Common myeloid progenitor, CD34-positive (primary cell): ENCODE data around the gene LGALS3.

ENCODE experiments used
- CTCF ChIA-PET: fragments of 350-600 bp; sonication (Branson Sonifier 250); formaldehyde crosslinking; loops from one replicate; lab custom pipeline; 2021; ENCODE audit warnings: antibody characterized with exemption; lab: Charles Lee
- POLR2A ChIA-PET: fragments of 350-600 bp; sonication (Branson Sonifier 250); formaldehyde crosslinking; loops from one replicate; lab custom pipeline; 2021; ENCODE audit warnings: antibody characterized with exemption; lab: Charles Lee
- DNase-seq, 3 donors: peaks; one replicate each; pipeline versions ENCODE4 v3.0.0 to v3.0.0-alpha.2; 2013
- H3K27ac ChIP-seq, 2 experiments: 1 replicate in 1 of 2; 2 replicates in 1 of 2; pipeline ENCODE4 v1.7.0; 2013; ENCODE audit warnings: inconsistent platforms in 2 of 2, low read length in 2 of 2, mild to moderate bottlenecking in 2 of 2, low read depth in 1 of 2, moderate library complexity in 1 of 2; ENCODE audit not compliant: severe bottlenecking in 2 of 2, insufficient read depth in 1 of 2, poor library complexity in 1 of 2
- H3K27me3 ChIP-seq, 5 experiments: replicated peaks in 2 of 5; 1 replicate in 3 of 5; 2 replicates in 2 of 5; pipeline versions ENCODE4 v1.6.1 to v1.7.0; 2013; ENCODE audit warnings: low read length in 4 of 5, mild to moderate bottlenecking in 2 of 5, moderate library complexity in 2 of 5, inconsistent platforms in 1 of 5; ENCODE audit not compliant: insufficient read depth in 5 of 5, control insufficient read depth in 4 of 5
- H3K36me3 ChIP-seq, 4 experiments: 1 replicate in 2 of 4; 2 replicates in 2 of 4; pipeline versions ENCODE4 v1.6.1 to v1.7.0; 2013; ENCODE audit warnings: low read length in 3 of 4, control low read depth in 1 of 4, mild to moderate bottlenecking in 1 of 4; ENCODE audit not compliant: control insufficient read depth in 4 of 4, insufficient read depth in 4 of 4
- H3K4me1 ChIP-seq, 4 experiments: 1 replicate in 3 of 4; 2 replicates in 1 of 4; pipeline versions ENCODE4 v1.6.1 to v1.7.1; 2013; ENCODE audit warnings: low read length in 3 of 4, mild to moderate bottlenecking in 3 of 4, control low read depth in 1 of 4, inconsistent platforms in 1 of 4, moderate library complexity in 1 of 4; ENCODE audit not compliant: control insufficient read depth in 4 of 4, insufficient read depth in 4 of 4; ENCODE audit errors: control extremely low read depth in 1 of 4
- H3K4me3 ChIP-seq, 7 experiments: 1 replicate in 4 of 7; 2 replicates in 3 of 7; pipeline versions ENCODE4 v1.5.1 to v1.7.0; 2013; ENCODE audit warnings: mild to moderate bottlenecking in 7 of 7, low read length in 6 of 7, moderate library complexity in 6 of 7, inconsistent platforms in 2 of 7, low read depth in 2 of 7, control low read depth in 1 of 7; ENCODE audit not compliant: insufficient read depth in 4 of 7, control insufficient read depth in 1 of 7; ENCODE audit errors: extremely low read depth in 1 of 7
- H3K9me3 ChIP-seq, 5 experiments: 1 replicate in 4 of 5; 2 replicates in 1 of 5; pipeline versions ENCODE4 v1.6.1 to v1.7.1; 2013; ENCODE audit warnings: low read length in 4 of 5, mild to moderate bottlenecking in 2 of 5, inconsistent platforms in 1 of 5, low read depth in 1 of 5, moderate library complexity in 1 of 5; ENCODE audit not compliant: control insufficient read depth in 4 of 5, insufficient read depth in 2 of 5; ENCODE audit errors: control extremely low read depth in 1 of 5
- WGBS: methylation state at CpG from one replicate; pipeline ENCODE4 v1.1.5; 2013; ENCODE audit not compliant: insufficient coverage; 5-methylcytosine and 5-hydroxymethylcytosine counted together

Gene LGALS3

DNA sequence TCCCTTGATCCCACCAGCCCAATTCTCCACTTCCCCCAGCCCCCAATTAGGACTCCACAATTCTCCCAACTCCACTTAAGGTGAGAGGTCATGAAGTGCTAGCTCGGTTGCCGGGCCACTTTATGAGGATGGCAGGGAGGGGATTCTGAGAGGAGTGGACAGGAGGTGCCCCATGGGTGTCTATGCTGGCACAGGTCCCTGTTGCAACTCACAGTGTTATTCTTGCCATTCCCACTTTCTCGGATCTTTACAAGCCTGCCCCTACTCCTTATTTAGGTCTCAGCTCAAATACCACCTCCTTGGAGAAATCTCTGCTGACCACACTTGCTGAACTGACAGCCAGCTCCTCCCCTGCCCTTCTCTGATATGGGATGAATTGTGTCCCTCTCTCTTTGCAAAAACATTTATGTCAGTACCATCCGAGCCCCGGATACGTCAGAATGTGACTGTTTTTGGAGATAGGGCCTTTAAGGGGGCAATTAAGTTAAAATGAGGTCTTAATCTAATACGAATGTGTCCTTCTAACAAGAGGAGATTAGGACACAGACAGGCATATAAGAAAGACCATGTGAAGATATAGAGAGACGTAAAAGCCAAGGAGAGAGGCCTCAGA, 4.2 kb upstream of the LGALS3 start:
- no peak overlapping the region for H3K4me3 ChIP-seq
- CTCF ChIA-PET = interaction anchor here (0.7 to 1.3 kb wide), 3 partner anchors 10 to 22 kb away, joined by 3 to 4 read pairs (median 3); no protein-coding TSS in a partner anchor

DNA sequence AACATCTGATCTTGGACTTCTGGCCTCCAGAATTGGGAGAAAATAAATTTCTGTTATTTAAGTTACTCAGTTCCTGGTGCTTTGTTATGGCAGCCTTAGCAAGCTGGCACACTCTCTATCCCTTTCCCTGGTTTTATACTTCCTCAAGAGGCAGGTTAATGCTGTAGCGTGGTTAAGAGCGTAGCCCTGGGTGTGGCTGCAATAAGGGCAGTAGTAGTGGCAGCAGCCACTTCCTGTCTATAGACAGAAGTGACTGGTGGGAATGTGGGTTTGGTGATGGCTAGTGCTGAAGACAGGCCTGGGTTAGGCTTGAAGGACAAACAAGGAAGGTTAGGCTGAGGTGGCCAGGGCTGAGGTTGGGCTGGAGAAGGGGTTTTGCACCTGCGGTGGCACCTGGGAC, 3.6 kb upstream of the LGALS3 start:
- no peak overlapping the region for H3K27ac ChIP-seq

More for the DNA sequence above, 4.2 kb upstream of the LGALS3 start:
- Histone ChIP-seq H3K9me3 (no peaks in the 10 kb centered on the region), H3K27ac (no peak overlapping the region), H3K27me3 (peaks cover 4 to 25% (median 13%) of the 10 kb centered on the region in 5 experiments), H3K36me3 (no peaks in the 10 kb centered on the region), H3K4me1 (peaks cover 0 to 22% (median 11%) of the 10 kb centered on the region in 4 experiments)
- POLR2A ChIA-PET = no interaction called here
- WGBS = 95% methylated on average over 7 of the region's 8 CpGs
- peak in 1 of 3 donors; percentile 38 for DNase-seq

GRCh38 chr14:55126034-55126433, 3.0 kb upstream of the LGALS3 start:
- Histone ChIP-seq H3K27me3 (peaks cover 4 to 37% (median 17%) of the 10 kb centered on the region in 5 experiments), H3K36me3 (no peaks in the 10 kb centered on the region), H3K4me3 (no peak overlapping the region), H3K27ac (no peak overlapping the region), H3K4me1 (peaks cover 0 to 23% (median 14%) of the 10 kb centered on the region in 4 experiments), H3K9me3 (no peaks in the 10 kb centered on the region)
- WGBS = 89% methylated on average over 3 of the region's 3 CpGs
- CTCF ChIA-PET = interaction anchor here (1.0 to 1.4 kb wide), 2 partner anchors 22 to 36 kb away, joined by 4 read pairs; no protein-coding TSS in a partner anchor
- no peak for DNase-seq
- POLR2A ChIA-PET = no interaction called here

More for the DNA sequence above, 3.6 kb upstream of the LGALS3 start:
- Histone ChIP-seq H3K4me3 (no peak overlapping the region), H3K4me1 (peaks cover 0 to 23% (median 14%) of the 10 kb centered on the region in 4 experiments), H3K36me3 (no peaks in the 10 kb centered on the region), H3K27me3 (peaks cover 4 to 30% (median 17%) of the 10 kb centered on the region in 5 experiments), H3K9me3 (no peaks in the 10 kb centered on the region)
- peak in 2 of 3 donors; percentile 58 to 68 for DNase-seq
- 81% methylated on average over 3 of the region's 3 CpGs for WGBS
- POLR2A ChIA-PET = no interaction called here
- CTCF ChIA-PET = interaction anchor here (0.7 to 1.4 kb wide), 3 partner anchors 21 to 36 kb away, joined by 3 to 4 read pairs (median 4); no protein-coding TSS in a partner anchor

GRCh38 chr14:55126932-55127459, 2.1 kb upstream of the LGALS3 start:
- CTCF ChIA-PET = interaction anchor here (0.6 to 1.4 kb wide), 3 partner anchors 24 to 50 kb away, joined by 3 to 7 read pairs (median 3); no protein-coding TSS in a partner anchor
- no peak overlapping the region for H3K27ac ChIP-seq
- POLR2A ChIA-PET = no interaction called here
- DNase-seq = no peak
- no peak overlapping the region for H3K4me3 ChIP-seq
- H3K4me1 ChIP-seq = peaks cover 0 to 23% (median 14%) of the 10 kb centered on the region in 4 experiments
- no peaks in the 10 kb centered on the region for H3K9me3 ChIP-seq
- 100% methylated on average over 1 of the region's 5 CpGs for WGBS
- H3K27me3 ChIP-seq = peaks cover 4 to 46% (median 17%) of the 10 kb centered on the region in 5 experiments
- H3K36me3 ChIP-seq = no peaks in the 10 kb centered on the region

GRCh38 chr14:55127460-55127951, 1.5 kb upstream of the LGALS3 start:
- no peak for DNase-seq
- Histone ChIP-seq H3K9me3 (no peaks in the 10 kb centered on the region), H3K4me3 (no peak overlapping the region), H3K27ac (no peak overlapping the region), H3K27me3 (peaks cover 4 to 46% (median 17%) of the 10 kb centered on the region in 5 experiments), H3K36me3 (no peaks in the 10 kb centered on the region), H3K4me1 (peaks cover 0 to 23% (median 14%) of the 10 kb centered on the region in 4 experiments)
- no CpG with 5 or more reads among the region's 2 CpGs for WGBS
- CTCF ChIA-PET = interaction anchor here (0.6 to 1.4 kb wide), 3 partner anchors 25 to 50 kb away, joined by 3 to 7 read pairs (median 3); no protein-coding TSS in a partner anchor
- POLR2A ChIA-PET = no interaction called here

- Histone ChIP-seq H3K4me3 (peak overlapping the region in 6 of 7 experiments; percentile 43 to 75 (median 60)), H3K4me1 (peaks cover 0 to 23% (median 14%) of the 10 kb centered on the region in 4 experiments), H3K27ac (no peak overlapping the region), H3K27me3 (peaks cover 4 to 46% (median 17%) of the 10 kb centered on the region in 5 experiments), H3K9me3 (no peaks in the 10 kb centered on the region), H3K36me3 (no peaks in the 10 kb centered on the region)
- ChIA-PET CTCF (interaction anchor here (1.1 to 1.4 kb wide), 2 partner anchors 26 to 37 kb away, joined by 3 to 7 read pairs; no protein-coding TSS in a partner anchor), POLR2A (no interaction called here)
- no peak for DNase-seq
- 10% methylated on average over 12 of the region's 20 CpGs for WGBS
These were observed 516 bp upstream of the LGALS3 start for GRCh38 chr14:55128386-55129085.
